Glutamatergic neuron (in vitro differentiated cells): ENCODE results near the gene ITFG2. TPM values are rescaled to one million over a fixed set of nuclear protein-coding genes. Genes with fewer than 3 reads are reported as not detected.
"Not testable (repeated sequence)": the region's sequence is repeated elsewhere in the genome, so short reads cannot be mapped to it uniquely, and the experiment has no call there.

ENCODE experiments used
- DNase-seq: peaks from one replicate; pipeline ENCODE4 v3.0.0; 2022
- H3K27ac Mint-ChIP-seq: one replicate; pipeline ENCODE4 v1.8.0; 2020; ENCODE audit warnings: mild to moderate bottlenecking, mixed read lengths, inconsistent platforms; ENCODE audit not compliant: unreplicated experiment
- H3K27me3 Mint-ChIP-seq: one replicate; pipeline ENCODE4 v1.8.0; 2020; ENCODE audit warnings: mild to moderate bottlenecking, moderate library complexity, mixed read lengths, inconsistent platforms; ENCODE audit not compliant: unreplicated experiment
- H3K36me3 Mint-ChIP-seq: one replicate; pipeline ENCODE4 v1.8.0; 2020; ENCODE audit warnings: mild to moderate bottlenecking, mixed read lengths, inconsistent platforms; ENCODE audit not compliant: unreplicated experiment
- H3K4me1 Mint-ChIP-seq: one replicate; pipeline ENCODE4 v1.8.0; 2020; ENCODE audit warnings: mild to moderate bottlenecking, low read depth, mixed read lengths, inconsistent platforms; ENCODE audit not compliant: unreplicated experiment
- H3K4me3 Mint-ChIP-seq: one replicate; pipeline ENCODE4 v1.8.0; 2020; ENCODE audit warnings: mild to moderate bottlenecking, mixed read lengths, inconsistent platforms; ENCODE audit not compliant: unreplicated experiment
- H3K9me3 Mint-ChIP-seq: one replicate; pipeline ENCODE4 v1.8.0; 2020; ENCODE audit warnings: mild to moderate bottlenecking, moderate library complexity, mixed read lengths, inconsistent platforms; ENCODE audit not compliant: unreplicated experiment
- CTCF ChIP-seq: fragments of 200-600 bp; sonication (generic); IDR thresholded peaks from one replicate; pipeline ENCODE4 v1.5.0; 2021; ENCODE audit not compliant: partially characterized antibody, unreplicated experiment
- total RNA-seq: library from RNA; stranded (reverse); fragmentation: NEBNext Ultra II Directional; extraction: Animal tissue kit (Norgen Biotek cat#: 25700); gene quantifications from one replicate; pipeline ENCODE4 v1.2.1, GENCODE V29; 2021; ENCODE audit not compliant: unreplicated experiment

Gene ITFG2
- total RNA-seq, 1 donor from 2014 or later, result 37.4 TPM

DNA sequence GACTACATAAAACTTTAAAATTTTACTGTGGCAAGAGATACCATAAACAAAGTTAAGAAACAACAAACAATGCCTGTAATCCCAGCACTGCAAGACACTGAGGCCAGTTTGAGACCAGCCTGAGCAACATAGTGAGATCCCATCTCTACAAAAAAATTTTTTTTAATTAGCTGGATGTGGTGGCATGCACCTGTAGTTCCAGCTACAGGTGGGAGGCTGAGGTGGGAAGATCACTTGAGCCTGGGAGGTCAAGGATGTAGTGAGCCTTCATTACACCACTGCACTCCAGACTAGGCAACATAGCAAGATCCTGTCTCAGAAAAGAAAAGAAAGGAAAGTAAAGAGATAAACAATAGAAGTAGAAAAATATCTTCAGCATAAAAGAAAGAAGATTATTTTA, 47.7 kb downstream of the ITFG2 start:
- Mint-ChIP-seq H3K4me1 (no peaks in the 10 kb centered on the region), H3K27me3 (peaks cover 2% of the 10 kb centered on the region), H3K9me3 (peaks cover 3% of the 10 kb centered on the region), H3K27ac (no peak overlapping the region), H3K36me3 (no peaks in the 10 kb centered on the region), H3K4me3 (no peak overlapping the region)
- no peak for TF ChIP-seq CTCF
- DNase-seq, result no peak

DNA sequence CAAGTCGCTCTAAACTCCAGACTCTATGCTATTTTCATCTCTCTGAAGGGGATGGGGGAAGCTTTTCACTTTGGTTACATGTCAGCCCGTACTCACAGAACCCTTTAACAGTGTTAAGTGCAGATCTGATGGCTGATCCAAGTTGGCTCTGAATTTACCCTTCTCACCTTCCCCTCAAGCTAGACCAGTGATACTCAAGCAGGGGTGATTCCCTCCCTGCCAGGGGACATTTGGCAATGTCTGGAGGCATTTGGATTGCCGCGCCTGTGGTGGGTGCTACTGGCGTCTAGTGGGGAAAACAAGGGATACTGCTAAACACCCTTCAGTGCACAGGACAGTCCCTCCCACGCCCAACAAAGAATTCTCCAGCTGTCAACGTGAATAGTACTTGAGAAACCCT, 50.4 kb downstream of the ITFG2 start:
- peaks cover 2% of the 10 kb centered on the region for H3K27me3 Mint-ChIP-seq
- H3K4me3 Mint-ChIP-seq, result no peak overlapping the region
- H3K9me3 Mint-ChIP-seq, result peaks cover 2% of the 10 kb centered on the region
- no peaks in the 10 kb centered on the region for H3K36me3 Mint-ChIP-seq
- no peaks in the 10 kb centered on the region for H3K4me1 Mint-ChIP-seq
- H3K27ac Mint-ChIP-seq, result no peak overlapping the region
- TF ChIP-seq CTCF, result no peak
- no peak for DNase-seq

DNA sequence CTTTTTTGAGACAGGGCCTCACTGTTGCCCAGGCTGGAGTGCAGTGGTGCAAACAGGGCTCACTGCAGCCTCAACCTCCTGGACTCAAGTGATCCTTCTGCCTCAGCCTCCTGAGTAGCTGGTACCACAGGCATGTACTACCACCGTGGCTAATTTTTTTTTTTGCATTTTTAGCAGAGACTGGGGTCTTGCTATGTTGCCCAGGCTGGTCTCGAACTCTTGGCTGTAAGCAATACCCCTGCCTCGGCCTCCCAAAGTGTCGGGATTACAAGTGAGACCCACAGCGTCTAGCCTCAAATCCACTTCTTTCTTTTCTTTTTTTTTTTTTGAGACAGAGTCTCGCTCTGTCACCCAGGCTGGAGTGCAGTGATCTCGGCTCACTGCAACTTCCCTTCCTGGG, 50.9 kb downstream of the ITFG2 start:
- not testable (repeated sequence) for H3K36me3 Mint-ChIP-seq, H3K4me3 Mint-ChIP-seq, H3K27ac Mint-ChIP-seq, DNase-seq, H3K4me1 Mint-ChIP-seq, H3K27me3 Mint-ChIP-seq, H3K9me3 Mint-ChIP-seq

GRCh38 chr12:2864198-2864597, 51.7 kb downstream of the ITFG2 start:
- no peak for TF ChIP-seq CTCF
- Mint-ChIP-seq H3K4me3 (no peak overlapping the region), H3K27me3 (peaks cover 2% of the 10 kb centered on the region), H3K9me3 (peaks cover 2% of the 10 kb centered on the region), H3K36me3 (no peaks in the 10 kb centered on the region), H3K27ac (no peak overlapping the region), H3K4me1 (no peaks in the 10 kb centered on the region)
- DNase-seq, result no peak

DNA sequence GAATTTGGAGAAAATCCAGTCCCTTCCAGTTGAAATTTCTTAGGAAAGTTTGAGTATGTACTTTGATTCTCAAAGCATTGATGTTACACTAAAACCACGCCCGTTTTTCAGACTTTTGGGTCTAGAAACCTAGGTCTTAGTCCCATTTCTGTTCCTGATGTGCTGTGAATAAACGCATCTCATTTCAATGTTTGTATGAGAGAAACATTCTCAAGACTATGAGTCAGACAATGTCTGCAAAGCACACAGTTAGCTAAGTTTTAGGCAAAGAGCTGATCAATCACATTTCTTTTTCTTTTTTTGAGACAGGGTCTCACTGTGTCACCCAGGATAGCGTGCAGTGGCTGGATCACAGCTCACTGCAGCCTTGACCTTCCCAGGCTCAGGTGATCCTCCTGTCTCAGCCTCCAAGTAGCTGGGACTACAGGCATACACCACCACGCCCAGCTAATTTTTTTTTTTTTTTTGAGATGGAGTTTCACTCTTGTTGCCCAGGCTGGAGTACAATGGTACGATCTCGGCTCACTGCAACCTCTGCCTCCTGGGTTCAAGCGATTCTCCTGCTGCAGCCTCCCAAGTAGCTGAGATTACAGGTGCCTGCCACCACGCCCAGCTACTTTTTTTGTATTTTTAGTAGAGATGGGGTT, 56.6 kb downstream of the ITFG2 start:
- not testable (repeated sequence) for H3K27me3 Mint-ChIP-seq, H3K36me3 Mint-ChIP-seq, DNase-seq, H3K27ac Mint-ChIP-seq, H3K4me3 Mint-ChIP-seq, H3K4me1 Mint-ChIP-seq, H3K9me3 Mint-ChIP-seq

Other genes with a start within 250 kb of the ITFG2 start
- 57.5 TPM for gene FKBP4, start 17.7 kb upstream of the ITFG2 start, total RNA-seq
- gene NRIP2, start 22.4 kb downstream of the ITFG2 start, total RNA-seq, result not detected
- not detected for gene TEX52, start 44.4 kb downstream of the ITFG2 start, total RNA-seq
- 12.7 TPM for gene FOXM1, start 64.5 kb downstream of the ITFG2 start, total RNA-seq
- 14.8 TPM for gene RHNO1, start 64.6 kb downstream of the ITFG2 start, total RNA-seq
- 12.5 TPM for gene TULP3, start 78.2 kb downstream of the ITFG2 start, total RNA-seq
- 3.8 TPM for gene TEAD4, start 146.7 kb downstream of the ITFG2 start, total RNA-seq